Inflammatory macrophage treated with lipopolysaccharide for 1 hour (primary cell): ENCODE data around the gene WDR12.
"Not testable (repeated sequence)": the region's sequence is repeated elsewhere in the genome, so short reads cannot be mapped to it uniquely, and the experiment has no call there.

Experiments used
- DNase-seq, 2 donors: peaks; one replicate each; pipeline ENCODE4 v3.0.0-alpha.2; 2020 to 2022

WDR12 gene

DNA sequence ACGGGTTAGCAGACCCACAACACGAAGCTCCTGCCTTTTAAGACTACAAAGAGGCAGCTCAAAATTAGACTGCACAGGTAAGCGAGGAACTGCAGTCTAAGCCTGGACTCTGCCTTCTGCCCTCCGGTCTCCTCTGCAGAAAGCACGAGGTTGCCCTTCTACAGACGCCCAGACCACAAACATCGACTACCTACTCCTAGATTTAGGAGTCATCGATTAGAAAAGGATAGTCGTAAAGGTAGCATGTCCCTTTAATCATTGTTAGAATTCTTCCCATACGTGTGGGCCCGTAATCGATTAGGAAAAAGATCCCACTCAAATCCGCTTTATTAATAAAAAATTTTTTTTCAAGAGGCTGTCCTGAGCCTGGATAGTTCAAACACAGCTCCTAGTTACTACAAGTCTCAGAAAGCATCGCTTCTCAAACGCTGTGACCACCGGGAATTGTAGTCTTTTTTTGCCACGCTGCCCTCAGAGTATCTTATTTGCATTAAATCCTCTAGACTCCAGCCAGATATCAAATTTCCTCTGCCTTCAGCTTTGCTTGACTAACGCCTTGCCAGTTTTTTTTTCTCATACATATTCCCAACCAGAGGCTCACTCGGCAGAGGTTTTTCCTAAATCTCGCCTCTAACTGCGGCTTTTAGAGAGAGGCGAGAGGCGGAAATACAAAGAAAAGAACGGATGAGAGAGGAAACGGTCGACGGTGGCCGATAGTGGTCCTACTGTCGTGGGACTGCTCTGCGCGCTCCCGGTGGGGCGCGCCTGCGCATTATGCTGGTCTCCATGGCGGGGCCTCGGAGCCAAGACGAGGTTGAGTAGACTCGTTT is at the start of gene WDR12, which contains the start of gene CARF:
Gene WDR12, minus strand, starts transcription at position 162 of the 830 bp plus-strand sequence. CDS start 197 bp downstream, outside the sequence.
Gene CARF, plus strand, starts transcription at position 764 of the 830 bp plus-strand sequence. CDS start 29,628 bp downstream, outside the sequence.
- DNase-seq = peak; percentile 88 to 94

DNA sequence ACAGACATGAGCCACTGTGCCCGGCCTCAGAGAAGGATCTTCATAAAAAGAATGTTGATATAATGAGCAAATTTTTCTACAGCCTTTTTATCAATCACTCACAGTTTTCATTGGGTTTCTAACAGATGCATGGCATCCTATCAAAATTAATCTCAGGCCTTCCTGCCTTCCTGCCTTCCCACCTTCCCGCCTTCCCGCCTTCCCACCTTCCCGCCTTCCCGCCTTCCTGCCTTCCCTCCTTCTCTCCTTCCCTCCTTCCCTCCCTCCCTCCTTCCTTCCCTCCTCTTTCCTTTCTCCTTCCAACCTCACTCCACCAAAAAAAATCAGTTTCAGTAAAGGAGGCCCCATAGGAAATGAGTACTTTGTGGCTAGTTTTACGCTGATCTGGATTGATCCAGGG is 49.1 kb upstream of the WDR12 start:
- DNase-seq = no peak

- DNase-seq = peak; percentile 79 to 88
These were observed 39.1 kb upstream of the WDR12 start for GRCh38 chr2:202950592-202950991.

- DNase-seq = not testable (repeated sequence)
These were observed 37.9 kb upstream of the WDR12 start for GRCh38 chr2:202949333-202949732.

DNA sequence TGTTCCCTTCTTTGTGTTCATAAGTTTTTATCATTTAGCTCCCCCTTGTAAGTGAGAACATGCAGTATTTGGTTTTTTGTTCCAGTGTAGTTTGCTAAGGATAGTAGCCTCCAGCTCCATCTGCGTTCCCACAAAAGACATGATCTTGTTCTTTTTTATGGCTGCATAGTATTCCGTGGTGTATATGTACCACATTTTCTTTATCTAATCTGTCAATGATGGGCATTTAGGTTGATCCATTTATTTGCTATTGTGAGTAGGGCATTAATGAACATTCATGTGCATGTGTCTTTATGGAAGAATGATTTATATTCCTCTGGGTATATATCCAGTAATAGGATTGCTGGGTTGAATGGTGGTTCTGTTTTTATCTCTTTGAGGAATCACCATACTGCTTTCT is 34.0 kb upstream of the WDR12 start:
- DNase-seq = no peak

- no peak for DNase-seq
These were observed 33.3 kb upstream of the WDR12 start for GRCh38 chr2:202944816-202945215.

DNA sequence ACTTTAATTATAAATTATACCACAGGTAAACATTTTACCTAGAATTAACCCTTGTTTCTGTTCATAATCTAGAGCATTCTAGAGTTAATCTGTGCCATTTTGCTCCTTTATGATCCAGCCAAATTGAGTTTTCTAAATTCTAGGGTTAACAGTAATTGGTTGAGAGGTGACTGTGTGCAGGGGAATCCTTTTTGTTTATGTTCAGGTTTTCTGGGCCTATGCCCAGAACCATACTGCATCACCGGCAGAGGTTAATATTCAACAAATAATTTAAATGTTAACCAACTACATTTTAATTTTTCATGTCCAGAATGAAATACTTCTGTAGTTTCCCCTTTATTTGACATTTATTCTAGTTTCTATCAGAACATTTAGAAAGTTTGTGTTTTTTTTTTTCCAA is 32.9 kb upstream of the WDR12 start:
- no peak for DNase-seq

- no peak for DNase-seq
These were observed 30.3 kb upstream of the WDR12 start for GRCh38 chr2:202941771-202942170.

- no peak for DNase-seq
These were observed 27.5 kb upstream of the WDR12 start for GRCh38 chr2:202938960-202939359.

DNA sequence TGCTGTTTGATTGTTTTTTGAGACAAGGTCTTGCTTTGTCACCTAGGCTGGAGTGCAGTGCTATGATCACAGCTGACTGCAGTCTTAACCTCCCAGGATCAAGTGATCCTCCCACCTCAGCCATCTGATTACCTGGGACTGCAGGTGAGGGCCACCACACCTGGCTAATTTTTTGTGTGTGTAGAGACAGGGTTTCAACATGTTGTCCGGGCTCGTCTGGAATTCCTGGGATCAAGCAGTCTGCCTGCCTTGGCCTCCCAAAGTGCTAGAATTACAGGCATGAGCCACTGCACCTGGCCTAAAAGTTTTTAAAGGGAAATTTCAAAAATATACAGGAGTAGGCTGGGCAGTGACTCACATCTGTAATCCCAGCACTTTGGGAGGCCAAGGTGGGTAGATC is 23.0 kb upstream of the WDR12 start:
- DNase-seq = no peak

DNA sequence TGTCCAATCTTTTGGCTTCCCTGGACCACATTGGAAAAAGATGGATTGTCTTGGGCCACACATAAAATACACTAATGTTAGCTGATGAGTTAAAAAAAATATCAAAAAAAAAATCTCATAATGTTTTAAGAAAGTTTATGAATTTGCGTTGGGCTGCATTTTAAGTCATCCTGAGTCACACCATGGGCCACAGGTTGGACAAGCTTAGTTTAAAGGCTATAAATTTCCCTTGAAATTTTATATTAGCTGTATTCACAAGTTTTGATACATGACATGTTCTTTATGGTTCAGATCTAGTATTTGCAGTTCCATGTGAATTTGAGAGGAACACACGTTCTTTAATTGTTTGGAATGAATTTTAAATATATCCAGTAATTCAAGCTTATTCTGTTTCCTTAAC is 22.5 kb upstream of the WDR12 start:
- no peak for DNase-seq

- DNase-seq = no peak
These were observed 21.7 kb upstream of the WDR12 start for GRCh38 chr2:202933139-202933510.

GRCh38 chr2:202932425-202933138 is 21.1 kb upstream of the WDR12 start:
- DNase-seq = no peak

- DNase-seq = no peak
These were observed 7.4 kb upstream of the WDR12 start for GRCh38 chr2:202918860-202919259.

DNA sequence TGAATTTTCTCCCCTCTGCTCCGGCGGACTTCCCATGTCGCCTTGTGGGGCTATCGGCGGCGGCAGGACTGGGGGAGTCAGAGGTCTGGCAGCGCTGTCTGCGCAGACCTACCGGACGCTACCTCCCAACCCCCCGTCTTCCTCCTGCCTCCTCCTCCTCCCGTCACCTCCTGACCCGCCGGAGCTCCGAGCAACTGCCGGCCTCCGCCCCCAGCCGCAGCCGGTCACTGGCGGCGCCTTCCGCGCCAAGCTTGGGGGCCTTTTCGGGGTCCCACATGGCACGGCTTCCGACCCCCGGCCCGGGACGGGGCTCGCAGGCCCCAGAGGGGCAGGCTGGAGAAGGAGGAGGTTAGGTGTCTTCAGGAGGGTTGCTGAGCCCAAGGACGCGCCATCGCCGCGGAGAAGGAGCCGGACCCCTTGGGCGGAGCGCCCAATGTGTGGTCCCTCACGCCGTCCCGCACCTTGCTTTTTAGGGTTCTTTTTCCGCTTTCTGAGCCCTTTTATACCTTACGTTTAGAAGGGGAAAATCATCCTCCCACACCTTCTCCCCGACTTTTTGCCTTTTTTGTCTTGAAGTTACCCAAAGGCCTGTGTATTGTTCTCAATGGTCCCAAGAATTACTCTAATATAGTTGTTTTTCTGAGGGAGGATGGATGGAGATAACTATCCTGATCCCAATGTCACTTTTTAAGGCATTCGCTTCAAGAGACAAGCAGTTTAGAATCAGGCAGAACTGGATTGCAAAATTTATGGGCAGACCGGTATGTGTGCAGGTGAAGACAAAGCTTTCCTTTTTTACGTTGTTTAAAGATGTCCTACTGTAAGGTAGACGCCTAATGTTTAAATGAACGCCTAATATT is 1.1 kb upstream of the WDR12 start:
- not testable (repeated sequence) for DNase-seq

DNA sequence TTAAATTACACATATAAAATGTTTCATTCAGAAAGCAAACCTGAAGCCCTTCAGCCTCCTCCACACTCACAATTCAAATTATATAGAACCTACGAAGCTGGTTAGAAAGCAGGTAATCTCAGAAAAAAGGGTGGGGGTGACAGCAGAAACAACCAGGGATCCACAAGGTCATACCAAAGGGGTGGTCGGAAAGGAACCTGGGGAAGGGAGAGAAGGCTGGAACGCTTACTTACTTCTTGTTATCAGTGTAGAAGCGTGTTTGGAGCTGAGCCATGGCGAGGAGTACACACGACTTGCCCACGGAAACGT is 316 bp downstream of the WDR12 start:
- no peak for DNase-seq

DNA sequence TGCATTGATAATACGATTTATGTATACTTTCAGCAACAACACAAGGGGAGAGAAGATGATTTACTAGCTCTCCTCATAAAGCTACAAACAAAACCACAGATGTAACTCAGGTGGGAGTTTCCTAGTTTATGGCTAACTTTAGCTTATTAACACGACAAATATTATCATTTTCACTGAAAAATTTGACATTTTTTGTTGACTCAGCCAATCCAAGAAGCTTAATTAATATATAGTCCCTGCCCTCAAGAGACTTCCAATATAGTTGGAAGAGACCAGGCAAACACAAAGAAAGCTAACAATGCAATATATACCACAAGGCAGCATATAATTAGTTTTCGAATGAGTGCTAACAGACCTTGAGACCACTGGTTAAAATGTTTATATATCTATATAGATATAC is 775 bp downstream of the WDR12 start:
- peak in 1 of 2 donors; percentile 2 for DNase-seq

DNA sequence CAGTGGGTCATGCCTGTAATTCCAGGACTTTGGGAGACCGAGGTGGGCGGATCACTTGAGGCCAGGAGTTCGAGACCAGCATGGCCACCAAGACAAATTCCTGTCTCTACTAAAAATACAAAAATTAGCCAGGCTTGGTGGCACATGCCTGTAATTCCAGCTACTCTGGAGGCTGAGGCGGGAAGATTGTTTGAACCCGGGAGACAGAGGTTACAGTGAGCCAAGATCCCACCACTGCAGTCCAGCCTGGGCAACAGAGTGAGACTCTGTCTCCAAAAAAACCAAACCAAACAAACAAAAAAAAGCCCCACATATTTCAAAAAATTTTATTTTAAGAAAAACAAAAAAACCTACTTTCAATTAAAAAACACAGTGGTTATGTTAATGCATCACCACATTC is 1.2 kb downstream of the WDR12 start:
- DNase-seq = not testable (repeated sequence)

DNA sequence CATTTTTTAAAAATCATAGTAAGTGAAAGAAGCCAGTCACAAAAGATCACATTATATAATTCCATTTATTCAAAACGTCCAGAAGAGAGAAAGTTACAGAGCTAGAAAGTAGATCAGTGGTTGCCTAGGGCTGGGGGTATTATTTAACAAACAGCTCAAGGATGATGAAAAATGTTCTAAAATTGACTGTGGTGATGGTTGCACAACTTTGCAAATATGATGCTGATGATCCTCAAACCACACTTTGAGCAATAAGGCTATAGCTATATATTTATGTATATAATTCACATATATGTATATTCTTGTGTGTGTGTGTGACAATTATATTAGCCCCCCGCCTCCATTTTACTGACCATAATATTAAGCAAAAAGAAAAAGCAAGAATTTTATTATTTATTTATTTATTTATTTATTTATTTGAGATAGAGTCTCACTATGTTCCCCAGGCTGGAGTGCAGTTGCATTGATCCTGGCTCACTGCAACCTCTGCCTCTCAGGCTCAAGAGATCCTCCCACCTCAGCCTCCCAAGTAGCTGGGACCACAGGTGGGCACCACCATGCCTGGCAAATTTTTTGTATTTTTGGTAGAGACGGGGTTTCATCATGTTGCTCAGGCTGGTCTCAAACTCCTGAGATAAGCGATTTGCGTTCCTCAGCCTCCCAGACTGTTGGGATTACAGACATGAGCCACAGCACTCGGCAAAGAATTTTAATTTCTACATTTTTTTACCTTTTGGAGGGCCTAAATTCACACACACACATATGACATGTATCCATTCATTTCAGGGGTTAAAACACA is 1.9 kb downstream of the WDR12 start:
- no peak for DNase-seq

GRCh38 chr2:202908186-202908585 is 3.3 kb downstream of the WDR12 start:
- no peak for DNase-seq

DNA sequence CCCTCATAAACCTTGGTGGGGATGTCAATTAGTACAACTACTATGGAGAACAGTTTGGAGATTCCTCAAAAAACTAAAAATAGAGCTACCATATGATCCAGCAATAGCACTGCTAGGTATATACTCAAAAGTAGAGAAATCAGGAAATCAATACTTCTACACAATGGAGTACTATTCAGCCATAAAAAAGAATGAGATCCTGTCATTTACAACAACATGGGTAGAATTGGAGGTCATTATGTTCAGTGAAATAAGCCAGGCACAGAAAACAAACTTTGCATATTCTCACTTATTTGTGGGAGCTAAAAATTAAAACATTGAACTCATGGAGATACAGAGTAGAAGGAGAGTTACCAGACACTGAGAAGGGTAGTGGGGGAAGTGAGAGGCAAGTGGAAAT is 6.0 kb downstream of the WDR12 start:
- not testable (repeated sequence) for DNase-seq

DNA sequence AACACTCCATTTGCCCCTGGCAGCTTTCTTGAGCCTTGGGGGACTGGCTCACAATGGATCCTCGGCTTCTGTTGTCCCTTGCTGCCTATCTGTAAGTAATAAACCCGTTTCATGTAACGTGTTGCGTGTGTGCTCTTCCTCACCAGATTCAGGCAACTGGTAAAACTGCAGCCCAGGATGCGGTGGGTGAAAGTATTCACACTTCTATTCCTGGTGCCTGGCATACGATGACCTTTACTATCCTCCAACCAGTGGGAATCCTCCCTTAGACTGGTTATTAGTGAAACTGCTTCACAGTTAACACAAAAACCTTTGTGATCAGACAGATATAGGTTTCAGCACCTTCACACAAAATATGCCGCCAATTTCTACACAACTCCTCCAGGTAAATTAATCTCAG is 26.3 kb downstream of the WDR12 start:
- DNase-seq = no peak
